Measurements from ENCODE around the gene AIRE. TPM values are rescaled to one million over a fixed set of nuclear protein-coding genes. Genes with fewer than 3 reads are reported as not detected.

AIRE gene
- total RNA-seq, 6 experiments from 2014 or later, result not detected

DNA sequence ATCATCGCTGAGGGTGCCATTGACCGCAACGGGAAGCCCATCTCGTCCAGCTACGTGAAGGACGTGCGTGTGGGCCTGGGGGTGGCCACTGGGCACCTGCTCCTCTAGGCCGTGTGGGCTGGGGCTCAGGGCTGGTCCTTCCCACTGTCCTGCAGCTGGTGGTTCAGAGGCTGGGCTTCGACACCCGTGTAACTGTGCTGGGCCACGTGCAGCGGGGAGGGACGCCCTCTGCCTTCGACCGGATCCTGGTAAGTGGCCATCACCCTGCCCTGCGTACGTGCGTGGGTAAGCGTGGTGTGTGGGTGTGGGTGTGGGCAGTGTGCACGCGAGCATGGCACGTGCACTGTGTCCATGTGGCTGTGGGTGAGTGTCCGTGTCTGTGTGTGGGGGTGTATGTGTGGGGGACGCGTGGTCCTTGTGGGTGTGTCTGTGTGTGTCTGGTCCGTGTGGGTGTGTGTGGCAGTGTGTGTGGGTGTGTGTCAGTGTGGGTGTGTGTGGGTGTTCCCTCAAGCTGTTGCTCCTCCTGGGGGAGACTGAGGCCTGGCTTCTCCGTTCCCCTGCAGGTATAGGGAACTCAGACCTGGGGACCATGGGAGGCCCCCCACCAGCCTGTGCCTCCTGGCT is 30.7 kb downstream of the AIRE start:
- 96% methylated on average over 8 of the region's 27 CpGs for WGBS (ENCODE audit: insufficient coverage, low coverage, low lambda C conversion rate, missing lambda C conversion rate)
- Histone ChIP-seq H3K4me3 (no peak overlapping the region), H3K27ac (no peak overlapping the region), H3K36me3 (peaks cover 0 to 30% (median 5%) of the 10 kb centered on the region in 4 donors), H3K27me3 (no peaks in the 10 kb centered on the region), H3K4me1 (no peaks in the 10 kb centered on the region), H3K9me3 (no peaks in the 10 kb centered on the region)
- intact Hi-C loops (cut with DNase I), result no loop called here
- DNase-seq (no peak), ATAC-seq (no peak)
- TF ChIP-seq POLR2A (IDR thresholded peaks at IDR 0.05) (no peak), CTCF (IDR thresholded peaks at IDR 0.05) (no peak)

- Histone ChIP-seq H3K9me3 (no peaks in the 10 kb centered on the region), H3K27me3 (no peaks in the 10 kb centered on the region), H3K36me3 (peaks cover 0 to 27% (median 5%) of the 10 kb centered on the region in 4 donors), H3K27ac (no peak overlapping the region), H3K4me3 (no peak overlapping the region), H3K4me1 (no peaks in the 10 kb centered on the region)
- DNase-seq (no peak), ATAC-seq (no peak)
- intact Hi-C loops (cut with DNase I), result no loop called here
- TF ChIP-seq CTCF (IDR thresholded peaks at IDR 0.05) (no peak), POLR2A (IDR thresholded peaks at IDR 0.05) (no peak)
- 100% methylated on average over 1 of the region's 19 CpGs for WGBS (ENCODE audit: insufficient coverage, low coverage, low lambda C conversion rate, missing lambda C conversion rate)
Observed at GRCh38 chr21:44317241-44317782, 31.6 kb downstream of the AIRE start.

GRCh38 chr21:44317871-44318270 is 32.2 kb downstream of the AIRE start:
- Histone ChIP-seq H3K27me3 (no peaks in the 10 kb centered on the region), H3K27ac (no peak overlapping the region), H3K4me3 (no peak overlapping the region), H3K9me3 (no peaks in the 10 kb centered on the region), H3K4me1 (no peaks in the 10 kb centered on the region), H3K36me3 (peaks cover 0 to 27% (median 5%) of the 10 kb centered on the region in 4 donors)
- 100% methylated on average over 1 of the region's 22 CpGs for WGBS (ENCODE audit: insufficient coverage, low coverage, low lambda C conversion rate, missing lambda C conversion rate)
- TF ChIP-seq CTCF (IDR thresholded peaks at IDR 0.05) (no peak), POLR2A (IDR thresholded peaks at IDR 0.05) (no peak)
- DNase-seq, result no peak
- ATAC-seq, result no peak
- intact Hi-C loops (cut with DNase I), result no loop called here

DNA sequence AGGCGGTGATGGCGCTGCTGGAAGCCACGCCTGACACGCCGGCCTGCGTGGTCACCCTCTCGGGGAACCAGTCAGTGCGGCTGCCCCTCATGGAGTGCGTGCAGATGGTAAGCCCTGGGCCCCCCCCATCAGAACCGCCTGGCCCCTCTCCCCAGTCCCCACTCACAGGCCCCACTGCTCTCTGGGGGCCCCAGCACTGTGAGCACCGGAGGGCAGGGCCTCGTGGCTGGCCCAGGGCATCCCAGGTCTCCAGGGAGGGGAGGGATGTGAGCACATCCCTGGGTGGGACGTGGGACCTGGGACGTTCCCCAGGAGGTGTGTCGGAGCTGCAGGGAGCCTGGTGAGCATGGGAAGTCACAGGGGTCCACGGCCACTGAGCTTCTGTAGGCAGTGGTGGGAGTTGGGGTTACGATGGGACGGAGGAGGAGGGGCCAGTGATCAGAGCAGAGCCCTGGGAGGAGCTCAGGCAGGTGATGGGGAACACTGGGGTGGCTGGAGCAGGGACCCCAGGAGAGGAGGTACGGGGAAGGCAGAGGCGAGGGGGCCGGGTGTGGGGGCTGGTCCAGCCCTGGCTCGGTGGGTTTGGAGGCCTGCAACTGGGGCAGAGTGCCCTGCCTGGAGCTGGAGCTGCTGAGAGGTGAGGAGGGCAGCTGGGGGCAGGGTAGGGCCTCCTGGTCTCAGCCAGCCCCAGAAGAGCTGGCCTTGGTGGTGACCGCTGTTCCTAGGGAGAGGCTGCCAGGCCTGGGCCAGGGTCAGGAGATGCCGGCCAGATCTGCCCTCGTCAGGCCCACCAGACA is 33.0 kb downstream of the AIRE start:
- peaks cover 0 to 20% (median 0%) of the 10 kb centered on the region in 4 donors for H3K36me3 ChIP-seq

More for the DNA sequence above, 33.0 kb downstream of the AIRE start:
- no peak for DNase-seq
- no peak overlapping the region for H3K4me3 ChIP-seq
- no peaks in the 10 kb centered on the region for H3K27me3 ChIP-seq
- H3K9me3 ChIP-seq, result no peaks in the 10 kb centered on the region
- no peak for ATAC-seq
- TF ChIP-seq CTCF (IDR thresholded peaks at IDR 0.05) (no peak), POLR2A (IDR thresholded peaks at IDR 0.05) (no peak)
- whole genome bisulfite sequencing (ENCODE audit: insufficient coverage, low coverage, low lambda C conversion rate, missing lambda C conversion rate), result 90% methylated on average over 2 of the region's 25 CpGs
- intact Hi-C loops (cut with DNase I), result no loop called here
- H3K27ac ChIP-seq, result no peak overlapping the region
- no peaks in the 10 kb centered on the region for H3K4me1 ChIP-seq
